ENCODE measurements around the gene SH3PXD2A.
"Not testable (repeated sequence)": the region's sequence is repeated elsewhere in the genome, so short reads cannot be mapped to it uniquely, and the experiment has no call there.

The SH3PXD2A gene

DNA sequence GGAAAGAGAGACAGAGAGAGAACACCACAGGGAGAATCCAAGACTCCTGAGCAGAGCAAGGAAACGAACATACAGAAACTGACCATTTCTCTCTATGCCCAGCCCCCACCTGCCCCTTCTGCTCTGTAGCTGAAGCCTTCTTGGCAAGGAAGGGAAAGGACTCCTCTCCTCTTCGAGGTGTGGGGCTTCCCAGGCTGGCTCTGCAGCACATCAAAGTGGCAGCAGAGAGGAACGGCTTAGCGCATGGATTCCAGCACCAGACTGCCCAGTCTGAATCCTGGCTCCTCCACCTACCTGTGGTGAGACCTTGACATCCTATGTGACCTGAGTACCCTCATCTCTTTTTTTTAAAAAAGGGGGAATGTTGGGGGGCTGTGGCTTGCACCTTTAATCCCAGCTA, 69.4 kb downstream of the SH3PXD2A start:
- DNase-seq = no peak

DNA sequence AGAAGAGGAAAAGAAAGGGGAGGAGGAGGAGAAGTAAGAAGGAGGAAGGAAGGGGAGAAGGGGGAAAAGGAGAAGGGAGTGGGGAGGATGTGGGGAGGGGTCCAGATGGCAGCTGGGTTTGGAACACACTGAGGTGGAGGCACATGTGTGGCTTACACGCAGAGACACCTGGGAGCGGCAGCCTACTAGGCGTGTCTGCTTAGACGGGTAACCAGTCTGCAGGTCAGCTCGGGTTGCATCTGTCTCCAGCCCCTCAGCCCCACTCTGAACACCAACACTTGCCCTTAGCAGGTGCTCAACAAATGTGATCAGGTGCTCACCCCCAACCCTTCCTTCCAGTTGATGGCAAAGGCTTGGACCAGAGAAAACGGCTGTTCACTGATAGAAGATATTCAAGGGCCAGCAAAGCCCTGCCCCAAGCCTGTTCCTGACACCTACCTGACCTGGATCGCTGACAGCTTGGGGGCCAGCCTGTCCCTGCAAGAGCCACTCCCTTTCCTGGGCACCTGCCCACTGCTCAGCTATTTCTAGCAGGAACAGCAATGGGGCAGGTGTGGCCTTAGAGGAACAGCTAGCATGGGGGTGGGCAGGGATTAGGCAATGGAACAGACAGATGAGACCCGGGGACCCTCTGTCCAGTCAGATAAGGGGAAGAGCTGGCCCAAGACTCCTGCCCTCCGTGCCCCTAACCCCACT, 70.5 kb downstream of the SH3PXD2A start:
- DNase-seq = no peak

DNA sequence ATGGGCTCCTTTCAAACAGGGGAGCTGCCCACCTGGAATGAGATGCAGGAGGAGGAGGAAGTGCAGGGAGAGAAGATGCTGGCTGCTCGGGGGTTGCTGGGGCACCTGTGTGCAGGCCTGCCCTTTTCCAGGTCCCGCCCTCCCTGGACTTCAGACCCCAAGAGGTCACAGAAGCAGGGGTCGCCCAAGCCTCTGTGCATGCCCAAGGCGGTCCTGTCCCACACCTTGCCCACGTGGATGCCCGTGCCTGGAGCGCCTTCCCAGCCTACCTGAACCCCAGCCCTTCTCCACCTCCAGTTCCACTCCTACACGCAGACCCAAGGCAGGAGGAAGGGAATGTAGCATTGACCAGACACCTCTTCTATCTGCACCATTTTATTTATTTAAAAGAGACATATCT, 71.3 kb downstream of the SH3PXD2A start:
- DNase-seq = no peak

DNA sequence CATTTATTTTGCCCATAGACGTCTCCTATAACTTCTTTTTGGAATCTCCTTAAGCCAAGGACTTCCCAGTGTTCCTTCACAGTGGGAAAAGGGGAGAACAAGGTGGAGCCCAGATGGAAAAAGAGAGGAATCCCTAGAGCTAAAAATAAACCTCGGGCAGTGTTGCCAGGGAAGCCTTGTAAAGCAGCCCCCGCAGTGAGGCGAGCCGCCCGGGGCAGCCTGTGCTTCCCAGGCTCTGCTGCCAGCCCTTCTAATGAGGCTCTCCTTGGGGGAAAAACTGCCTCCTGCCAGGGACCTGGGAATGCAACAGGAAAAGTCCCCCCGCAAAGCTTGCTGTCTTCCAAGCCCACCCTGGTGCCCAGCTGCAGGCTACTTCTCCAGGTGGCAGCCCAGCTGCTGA, 71.7 kb downstream of the SH3PXD2A start:
- DNase-seq = no peak

DNA sequence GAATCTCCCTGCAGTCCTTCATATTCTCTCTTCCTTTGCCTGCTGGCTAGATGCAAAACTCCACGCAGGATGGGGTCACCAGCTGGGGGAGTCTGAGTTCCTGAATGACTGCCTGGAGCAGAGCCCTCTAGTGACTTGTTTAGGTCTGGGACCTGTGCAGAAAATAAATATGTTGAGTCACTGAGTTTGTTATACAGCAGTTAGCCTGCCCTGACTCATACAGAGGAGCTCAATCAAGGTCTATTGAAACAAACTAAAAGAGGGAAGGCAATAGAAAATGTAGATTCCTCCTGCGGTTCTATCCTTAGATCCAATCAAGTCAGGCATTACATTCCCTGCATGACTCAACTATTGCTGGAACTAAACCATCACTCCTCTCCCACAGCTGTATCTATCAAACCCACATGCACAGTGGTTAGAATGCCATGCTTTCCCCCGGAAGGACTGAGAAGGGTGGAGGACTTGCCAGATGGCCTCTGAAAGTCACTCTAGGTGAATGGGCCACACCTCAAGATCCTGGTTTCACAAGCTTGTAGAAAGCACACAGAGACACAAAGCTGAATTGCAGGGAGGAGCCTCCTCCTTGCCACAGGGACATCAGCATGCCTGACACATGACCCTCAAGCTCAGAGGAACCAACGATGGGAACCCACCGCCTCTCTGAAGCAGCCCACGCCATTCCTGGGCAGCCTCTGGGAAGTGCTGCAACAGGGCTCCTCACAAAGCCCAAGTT, 73.9 kb downstream of the SH3PXD2A start:
- peak; percentile 46 for DNase-seq

DNA sequence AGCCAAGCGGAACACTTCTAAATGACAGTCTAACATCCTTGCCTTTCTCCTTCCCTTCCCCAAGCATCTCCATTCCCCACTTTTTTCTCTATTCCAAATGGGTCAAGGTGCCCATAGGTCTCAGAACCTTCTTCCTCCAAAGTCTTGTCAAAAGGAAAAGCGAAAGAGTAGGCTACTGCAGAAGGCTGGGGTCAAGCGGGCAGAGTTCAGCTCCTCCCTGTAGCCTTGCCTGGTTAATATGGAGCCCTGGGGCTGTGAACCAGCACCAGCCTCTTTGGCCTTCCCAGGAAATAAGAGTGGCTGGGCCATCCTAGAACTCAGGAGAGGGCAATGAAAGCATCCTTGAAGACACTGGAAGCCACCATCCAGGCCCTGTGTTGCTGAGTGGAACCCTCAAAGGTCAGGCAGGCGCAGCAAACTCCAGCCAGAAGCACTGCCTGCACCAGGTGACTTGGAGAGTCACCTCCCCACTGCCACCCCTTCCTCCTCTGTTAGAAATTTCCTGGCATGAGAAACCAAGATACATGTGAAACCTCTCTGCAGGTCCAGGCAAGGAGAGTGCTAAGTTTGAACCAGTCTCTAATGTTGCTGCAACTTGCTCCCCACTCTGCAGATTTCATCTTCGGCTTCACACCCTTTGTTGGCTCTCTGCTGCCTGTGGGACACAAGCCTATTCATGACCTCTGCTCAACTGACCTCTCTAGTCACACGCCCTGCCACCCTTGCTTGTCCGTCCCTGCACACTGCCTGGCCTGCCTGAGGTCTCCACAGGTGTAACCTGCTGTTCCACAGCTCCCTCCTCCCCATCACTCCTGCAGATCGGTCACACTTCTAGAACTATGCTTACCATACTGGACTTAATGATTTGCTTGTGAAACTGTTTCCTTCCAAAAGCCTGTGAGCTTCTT, 74.9 kb downstream of the SH3PXD2A start:
- DNase-seq = no peak

DNA sequence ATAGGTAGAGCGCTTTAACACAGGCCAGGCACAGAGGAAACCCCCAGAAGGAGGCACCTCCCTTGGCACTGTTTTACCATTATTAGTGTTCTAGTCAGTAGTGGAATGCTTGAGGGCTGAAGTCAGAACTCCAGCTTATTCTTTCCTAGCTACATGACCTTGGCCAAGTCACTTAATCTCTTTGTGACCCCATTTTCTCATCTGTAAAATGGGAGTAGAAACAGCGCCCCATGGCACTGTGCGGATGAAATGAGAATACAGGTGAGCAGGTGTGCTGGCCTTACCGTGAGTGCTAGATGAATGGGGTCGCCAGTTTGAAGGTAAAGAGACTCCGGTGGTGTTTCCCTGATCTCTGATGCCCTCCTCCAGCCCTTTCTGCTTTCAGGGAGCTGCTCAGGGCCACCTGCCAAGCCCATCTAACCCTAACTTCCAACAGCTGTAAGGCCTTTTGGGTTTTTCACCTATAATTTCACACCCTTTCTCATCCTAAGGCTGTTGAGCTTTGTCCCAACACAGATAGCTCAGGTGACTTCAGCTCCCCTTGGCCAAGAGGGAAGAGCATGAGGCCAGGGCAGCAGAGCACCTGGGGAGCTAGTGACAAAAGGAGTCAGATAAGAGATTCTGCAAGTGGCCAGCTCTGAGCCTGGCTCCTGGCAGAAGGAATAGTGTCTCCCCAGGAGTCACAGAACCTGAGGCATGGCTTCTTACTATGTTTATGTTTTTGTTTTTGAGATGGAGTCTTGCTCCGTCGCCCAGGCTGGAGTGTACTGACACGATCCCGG, 76.8 kb downstream of the SH3PXD2A start:
- DNase-seq = no peak

DNA sequence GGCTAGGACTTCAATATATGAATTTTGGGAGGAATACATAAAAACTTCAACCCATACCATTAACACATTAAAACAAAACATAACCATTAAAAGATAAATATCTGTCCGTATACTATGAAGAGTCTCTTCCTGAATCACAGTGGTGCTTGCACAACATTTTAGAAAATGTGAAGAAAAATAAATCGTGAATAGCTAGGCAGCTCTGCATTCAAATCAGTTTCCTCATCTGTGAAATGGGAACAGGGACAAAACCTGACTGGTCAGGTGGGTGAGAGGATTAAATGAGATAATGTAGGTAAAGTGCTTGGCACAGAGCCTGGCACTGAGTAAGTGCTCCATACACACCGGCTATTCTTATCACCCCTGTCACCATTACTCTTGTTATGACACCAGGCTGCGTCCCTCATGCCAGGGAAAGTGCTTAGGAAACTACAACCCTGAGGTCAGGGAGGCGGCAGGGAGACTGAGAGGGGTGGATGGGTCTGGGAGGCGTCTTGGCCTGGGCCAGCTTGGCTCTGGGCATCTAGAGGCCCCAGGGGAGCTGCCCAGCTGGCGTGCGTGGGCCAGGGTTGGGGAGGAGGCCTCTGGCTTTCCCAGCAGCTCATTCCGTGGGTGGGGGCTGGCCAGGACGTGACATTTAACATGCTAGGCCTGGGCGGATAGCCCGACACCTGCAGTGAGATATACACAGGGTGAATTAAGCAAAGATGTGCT, 78.3 kb downstream of the SH3PXD2A start:
- DNase-seq = no peak

DNA sequence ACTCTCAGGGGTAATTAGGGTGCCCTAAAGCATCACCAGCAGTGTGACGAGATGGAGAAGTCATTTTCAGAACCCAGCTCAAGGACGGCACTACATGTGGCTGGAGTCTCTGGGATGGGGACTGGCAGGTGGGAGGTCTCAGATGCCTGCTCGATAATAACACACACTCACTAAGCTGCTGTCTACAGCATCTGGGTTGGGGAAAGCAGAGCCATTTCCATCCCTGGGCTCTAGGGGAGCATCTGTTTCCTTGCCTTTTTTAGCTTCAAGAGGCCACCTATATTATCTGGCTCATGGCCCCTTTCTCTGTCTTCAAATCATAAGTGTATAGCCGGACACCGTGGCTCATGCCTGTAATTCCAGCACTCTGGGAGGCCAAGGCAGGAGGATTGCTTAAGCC, 79.6 kb downstream of the SH3PXD2A start:
- DNase-seq = no peak

DNA sequence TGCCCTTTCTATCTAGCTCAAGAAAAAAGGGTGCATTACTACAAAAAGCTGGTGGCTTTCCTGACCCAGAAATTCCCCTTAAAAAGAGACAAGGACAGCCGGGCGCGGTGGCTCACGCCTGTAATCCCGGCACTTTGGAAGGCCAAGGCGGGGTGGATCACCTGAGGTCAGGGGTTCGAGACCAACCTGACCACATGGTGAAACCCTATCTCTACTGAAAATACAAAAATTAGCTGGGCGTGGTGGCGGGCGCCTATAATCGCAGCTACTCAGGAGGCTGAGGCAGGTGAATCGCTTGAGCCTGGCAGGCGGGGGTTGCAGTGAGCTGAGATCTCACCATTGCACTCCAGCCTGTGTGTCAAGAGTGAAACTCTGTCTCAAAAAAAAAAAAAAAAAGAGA, 82.5 kb downstream of the SH3PXD2A start:
- not testable (repeated sequence) for DNase-seq

DNA sequence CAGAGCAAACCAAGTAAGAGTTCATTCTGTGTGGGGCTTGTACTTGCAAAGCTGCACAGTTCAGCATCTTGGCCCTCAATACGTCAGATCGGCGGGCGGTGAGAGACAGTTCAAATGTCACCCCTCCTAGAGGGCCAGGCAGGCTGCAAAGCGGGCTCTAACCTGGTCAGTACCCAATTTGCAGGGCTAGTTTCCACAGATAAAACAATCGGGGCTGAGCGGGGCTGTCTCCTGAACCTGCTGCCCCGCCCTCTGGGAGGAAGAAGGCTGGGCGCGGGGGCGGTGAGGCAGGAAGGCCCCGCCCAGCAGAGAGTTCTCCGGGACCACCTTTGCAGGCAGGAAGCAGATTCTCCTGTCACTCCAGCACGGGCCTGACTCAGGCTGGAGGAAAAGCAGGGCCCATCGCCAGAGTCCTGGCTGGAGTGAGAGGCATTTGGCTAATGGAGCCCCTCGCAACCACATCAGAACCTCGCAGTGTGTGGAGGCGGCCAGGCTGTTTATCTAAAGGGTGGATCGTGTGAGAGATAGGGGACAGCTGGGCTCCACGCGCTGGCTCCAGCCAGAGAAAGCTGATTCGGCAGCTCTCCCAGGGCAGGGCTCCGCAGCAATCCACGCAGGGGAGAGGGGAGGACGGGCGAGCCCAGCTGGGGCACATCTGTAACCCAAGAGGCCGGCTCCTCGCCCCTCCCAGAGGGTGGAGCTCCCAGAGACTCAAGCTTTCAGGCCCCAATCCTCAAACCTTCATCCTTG, 83.1 kb downstream of the SH3PXD2A start:
- DNase-seq = peak; percentile 48

DNA sequence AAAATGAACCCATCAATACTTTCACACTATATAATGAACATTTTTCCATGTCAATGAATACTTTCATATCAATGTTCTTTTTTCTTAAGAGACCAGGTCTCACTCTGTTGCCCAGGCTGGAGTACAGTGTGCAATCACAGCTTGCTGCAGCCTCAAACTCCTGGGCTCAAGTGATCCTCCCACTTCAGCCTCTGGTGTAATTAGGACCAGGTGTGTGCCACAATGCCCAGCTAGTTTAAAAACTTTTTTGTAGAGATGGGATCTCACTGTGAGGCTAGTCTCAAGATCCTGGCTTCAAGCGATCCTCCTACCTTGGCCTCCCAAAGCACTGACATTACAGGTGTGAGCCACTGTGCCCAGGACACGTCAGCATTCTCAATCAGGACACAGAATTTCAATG, 85.2 kb downstream of the SH3PXD2A start:
- DNase-seq = no peak

DNA sequence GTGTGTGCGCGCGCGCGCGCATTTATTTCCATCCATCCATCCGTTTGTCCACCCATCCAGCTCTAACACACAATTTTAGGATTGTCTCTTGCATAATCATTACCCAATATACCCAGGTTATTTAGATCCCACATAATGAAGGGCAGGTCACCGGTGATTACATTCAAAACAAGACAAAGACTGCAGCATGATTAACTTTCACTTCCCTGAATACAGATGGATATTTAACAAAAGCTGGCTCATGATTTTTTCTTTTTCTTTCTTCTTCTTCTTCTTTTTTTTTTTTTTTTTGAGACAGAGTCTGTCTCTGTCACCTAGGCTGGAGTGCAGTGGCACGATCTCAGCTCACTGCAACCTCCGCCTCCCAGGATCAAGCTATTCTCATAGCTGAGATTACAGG, 86.2 kb downstream of the SH3PXD2A start:
- DNase-seq = peak; percentile 82

DNA sequence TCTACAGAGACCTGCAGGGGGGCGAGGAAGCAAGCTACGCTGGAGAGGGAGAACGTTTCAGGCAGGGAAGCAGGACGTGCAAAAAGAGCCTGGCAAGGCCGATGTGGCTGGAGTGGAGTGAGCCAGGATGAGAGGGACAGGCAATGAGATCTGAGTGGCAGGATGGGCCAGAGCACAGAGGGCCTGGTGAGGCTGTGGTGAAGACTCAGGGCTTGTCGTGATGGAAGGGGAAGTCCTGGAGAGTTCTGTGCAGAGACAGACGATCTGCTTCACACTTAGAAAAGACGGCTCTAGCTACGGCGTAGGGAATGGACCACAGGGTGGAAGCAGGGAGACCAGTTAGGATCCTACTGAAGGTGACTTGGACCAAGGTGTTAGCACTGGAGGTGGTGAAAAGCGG, 87.0 kb downstream of the SH3PXD2A start:
- peak; percentile 20 for DNase-seq

DNA sequence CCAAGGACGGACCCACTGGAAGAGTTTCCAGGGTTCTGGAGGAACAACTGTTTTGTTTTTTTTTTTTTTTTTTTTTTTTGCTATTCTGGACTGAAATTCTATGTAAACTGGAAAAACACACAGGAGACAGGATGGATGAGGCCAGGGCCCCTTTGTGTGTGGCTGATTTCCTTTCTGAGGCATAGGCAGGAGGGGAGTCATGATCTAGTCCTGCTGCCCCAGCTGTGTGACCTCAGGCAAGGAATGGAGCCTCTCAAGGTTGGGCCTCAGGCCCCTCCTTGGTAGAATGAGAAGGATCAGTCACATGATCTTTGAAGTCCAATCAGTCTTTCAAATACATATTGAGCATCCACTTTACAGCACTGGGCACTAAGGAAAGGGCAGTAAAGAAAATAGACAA, 87.6 kb downstream of the SH3PXD2A start:
- no peak for DNase-seq

DNA sequence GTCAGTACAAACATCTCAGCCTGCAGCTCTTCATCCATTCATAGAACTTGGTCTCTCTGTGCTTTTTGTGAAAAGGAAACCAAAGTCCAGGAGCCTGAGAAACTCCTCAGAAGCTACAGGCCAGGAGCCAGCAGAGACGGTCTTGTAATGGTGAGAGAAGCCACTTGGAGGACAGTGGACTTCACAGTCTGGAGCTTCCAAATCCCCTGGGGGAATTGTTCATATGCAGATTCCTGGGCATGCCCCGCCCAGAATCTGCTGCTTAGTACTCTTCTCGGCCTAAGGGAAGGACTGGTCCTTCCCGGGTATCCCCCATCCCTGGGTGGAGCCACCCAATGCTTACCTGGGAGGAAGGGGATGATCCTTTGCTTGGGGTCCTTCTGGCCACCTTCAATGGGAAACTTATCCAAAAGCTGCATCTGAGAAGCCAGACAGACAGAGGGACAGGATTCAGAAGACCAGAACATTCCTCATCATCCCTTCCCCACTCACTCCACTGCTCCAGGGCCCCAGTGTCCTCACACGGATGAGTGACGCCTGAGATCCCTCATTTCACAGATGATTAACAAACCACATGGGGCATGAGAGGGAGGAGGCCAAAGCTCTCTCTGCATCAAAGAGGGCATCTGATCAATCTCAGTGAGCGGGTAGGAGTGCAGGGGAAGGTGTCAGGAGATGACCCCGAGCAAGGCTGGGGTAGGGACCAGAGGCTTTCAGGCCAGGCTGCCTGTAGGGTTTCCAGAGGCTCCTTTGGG, 88.4 kb downstream of the SH3PXD2A start:
- DNase-seq = no peak

DNA sequence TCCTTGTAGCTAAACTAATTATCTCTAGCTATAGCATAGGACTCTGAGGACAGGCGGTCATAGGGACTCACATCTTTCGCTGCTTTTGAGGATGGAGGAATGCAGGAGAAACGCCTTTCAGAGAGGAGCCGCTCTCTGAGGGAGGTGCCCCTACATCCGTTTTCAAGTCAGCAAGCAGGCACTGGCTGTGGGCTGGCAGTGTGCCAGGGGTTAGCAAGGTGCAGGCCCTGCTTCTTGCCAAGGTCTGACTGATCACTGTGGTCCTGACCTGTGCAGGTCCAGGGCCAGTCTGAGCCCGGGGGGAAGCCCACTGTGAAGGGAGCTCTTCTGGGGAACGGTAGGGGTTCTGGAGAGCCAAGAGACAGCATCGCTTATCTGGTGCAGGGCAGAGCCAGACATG, 89.4 kb downstream of the SH3PXD2A start:
- no peak for DNase-seq

DNA sequence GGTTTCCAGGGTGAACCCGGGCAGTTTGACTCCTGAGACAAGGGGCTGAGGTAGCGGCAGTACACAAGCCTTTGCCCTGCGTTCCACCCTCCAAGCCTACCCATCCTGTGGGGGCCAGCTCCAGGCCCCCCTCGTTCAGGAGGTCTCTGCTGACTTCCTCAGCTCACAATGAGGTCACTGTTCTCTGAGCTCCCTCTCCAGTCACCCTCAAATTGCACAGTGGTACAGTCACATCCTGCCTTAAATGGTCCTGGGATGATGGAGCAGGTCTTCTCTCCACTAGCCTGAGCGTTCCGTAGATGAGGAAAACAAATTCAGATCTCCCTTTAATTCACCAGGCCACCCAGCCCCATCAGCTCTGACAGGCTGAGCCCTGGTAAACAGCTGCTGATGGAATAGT, 90.2 kb downstream of the SH3PXD2A start:
- DNase-seq = no peak

DNA sequence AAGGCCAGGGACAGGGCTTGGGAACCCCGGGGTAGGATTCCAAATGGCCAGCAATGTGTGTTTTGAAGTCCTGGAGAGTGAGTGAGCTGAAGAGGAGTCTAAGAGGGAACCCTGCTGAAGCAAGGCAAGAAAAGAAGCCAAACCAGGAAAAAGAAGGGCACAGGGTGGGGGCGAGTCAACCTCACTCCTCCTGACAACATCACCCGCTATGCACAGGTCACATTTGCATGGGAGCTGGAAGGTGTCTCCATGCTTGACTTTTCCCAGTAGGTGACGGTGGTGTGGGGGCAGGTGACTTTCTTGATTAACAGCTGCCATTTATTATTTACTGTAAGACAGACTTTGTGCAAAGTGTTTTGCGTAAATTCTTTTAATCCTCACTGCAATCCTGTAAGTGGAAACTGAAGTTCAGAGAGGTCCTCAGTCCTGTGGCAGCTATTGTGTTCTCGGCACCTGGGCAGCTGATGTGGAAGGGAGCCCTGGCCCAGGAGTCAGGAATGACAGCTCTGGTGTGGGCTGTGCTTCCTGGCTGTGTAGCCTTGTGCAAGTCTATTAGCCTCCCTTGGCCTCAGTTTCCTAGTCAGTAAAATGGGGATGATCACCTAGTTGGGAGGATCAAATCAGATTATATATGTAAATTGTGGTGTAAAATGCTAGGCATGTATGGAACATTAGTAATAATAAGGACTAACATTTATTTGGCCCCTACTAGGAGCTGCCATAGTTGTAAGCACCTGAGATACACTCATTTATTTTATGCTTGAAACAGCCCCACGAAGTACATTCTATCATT, 90.9 kb downstream of the SH3PXD2A start:
- DNase-seq = no peak

All from MV-4-11 (cell line).